ENCODE data around the gene GOLGA6B. TPM values are rescaled to one million over a fixed set of nuclear protein-coding genes. Genes with fewer than 3 reads are reported as not detected.
"Not testable (repeated sequence)": the region's sequence is repeated elsewhere in the genome, so short reads cannot be mapped to it uniquely, and the experiment has no call there.

Gene GOLGA6B
- total RNA-seq, 1 donor from 2014 or later: not detected

- DNase-seq (ENCODE audit: missing footprints); ATAC-seq; intact Hi-C loops (cut with DNase I): not testable (repeated sequence)
Observed at GRCh38 chr15:72708551-72709303, 54.2 kb downstream of the GOLGA6B start.

Other genes with a start within 250 kb of the GOLGA6B start
- 163 TPM for gene ARIH1, start 180.4 kb upstream of the GOLGA6B start, total RNA-seq
- not detected for gene HIGD2B, start 31.5 kb downstream of the GOLGA6B start, total RNA-seq
- gene BBS4, start 31.5 kb downstream of the GOLGA6B start, total RNA-seq: 17.9 TPM
- 11.4 TPM for gene ADPGK, start 129.1 kb downstream of the GOLGA6B start, total RNA-seq

Measured in Right ventricle myocardium inferior (tissue), 1 donor.